Measurements from ENCODE around the gene KLHL28. TPM values are rescaled to one million over a fixed set of nuclear protein-coding genes. Genes with fewer than 3 reads are reported as not detected.

KLHL28 gene
- total RNA-seq, 2 donors from 2014 or later = 10.5 to 18.6 TPM

DNA sequence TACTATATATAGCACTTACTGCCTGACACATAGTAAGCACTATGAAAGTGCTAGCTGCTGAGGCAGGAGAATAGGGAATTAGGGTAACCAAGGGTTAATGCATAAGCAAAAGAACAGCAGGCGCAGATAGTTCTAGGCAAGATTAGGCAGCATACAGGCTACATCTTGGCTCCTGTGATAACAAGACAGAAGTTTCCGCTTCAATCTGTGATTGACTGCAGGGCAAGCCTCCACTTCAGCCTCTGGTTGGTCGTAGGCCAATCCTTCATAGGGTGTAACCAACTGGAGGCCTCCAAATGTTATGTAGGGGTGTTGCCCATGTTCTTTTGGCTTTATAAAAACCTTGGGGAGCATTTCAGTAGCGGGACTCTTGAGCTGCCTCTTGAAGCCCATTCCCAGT, 46.9 kb downstream of the KLHL28 start:
- H3K27me3 ChIP-seq = peaks cover 9% of the 10 kb centered on the region
- DNase-seq = no peak
- intact Hi-C loops (cut with DNase I) = loop anchor here (10.0 kb wide), 1 partner anchor 220 kb away; the partner anchor contains the start of genes FANCM and FKBP3

DNA sequence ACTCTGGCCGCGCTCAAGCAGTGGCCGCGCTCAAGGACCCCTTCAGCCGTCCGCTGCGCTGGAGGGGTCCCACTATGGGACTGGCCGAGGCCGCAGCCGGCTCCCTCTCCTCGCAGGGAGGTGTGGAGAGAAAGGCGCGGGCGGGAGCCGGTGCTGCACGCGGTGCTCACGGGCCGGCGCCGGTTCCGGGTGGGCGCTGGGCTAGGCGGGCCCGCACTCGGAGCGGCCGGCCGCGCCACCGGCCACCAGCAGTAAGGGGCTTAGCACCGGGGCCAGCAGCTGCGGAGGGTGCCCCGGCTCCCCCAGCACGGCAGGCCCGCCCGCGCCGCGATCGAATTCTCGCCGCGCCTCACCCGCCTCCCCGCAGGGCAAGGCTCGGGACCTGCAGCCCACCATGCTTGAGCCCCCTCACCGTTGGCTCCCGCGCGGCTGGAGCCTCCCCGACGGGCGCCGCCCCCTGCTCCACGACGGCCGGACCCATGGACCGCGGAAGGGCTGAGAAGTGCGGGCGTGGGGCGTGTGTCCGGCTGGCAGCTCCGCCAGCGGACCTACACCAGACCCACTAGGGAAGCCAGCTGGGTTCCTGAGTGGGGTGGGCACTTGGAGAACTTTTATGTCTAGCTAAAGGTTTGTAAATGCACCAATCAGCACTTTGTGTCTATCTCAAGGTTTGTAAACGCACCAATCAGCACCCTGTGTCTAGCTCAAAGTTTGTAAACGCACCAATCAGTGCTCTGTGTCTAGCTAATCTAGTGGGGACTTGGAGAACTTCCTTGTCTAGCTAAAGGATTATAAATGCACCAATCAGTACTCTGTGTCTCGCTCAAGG, 49.5 kb downstream of the KLHL28 start:
- intact Hi-C loops (cut with DNase I) = loop anchor here (2.0 to 10.0 kb wide), 2 partner anchors 223 to 359 kb away; partner anchors contain the start of genes FANCM and FKBP3
- Histone ChIP-seq H3K27me3 (peaks cover 9% of the 10 kb centered on the region), H3K27ac (no peak overlapping the region), H3K4me3 (peak overlapping the region; percentile 36), H3K36me3 (no peaks in the 10 kb centered on the region), H3K4me1 (no peaks in the 10 kb centered on the region), H3K9ac (ENCODE audit: low read depth in 2 of 2, low read length in 2 of 2) (peak overlapping the region in 1 of 2 donors; percentile 52), H3K9me3 (no peaks in the 10 kb centered on the region)
- no peak for DNase-seq
- TF ChIP-seq, protein P1, sequence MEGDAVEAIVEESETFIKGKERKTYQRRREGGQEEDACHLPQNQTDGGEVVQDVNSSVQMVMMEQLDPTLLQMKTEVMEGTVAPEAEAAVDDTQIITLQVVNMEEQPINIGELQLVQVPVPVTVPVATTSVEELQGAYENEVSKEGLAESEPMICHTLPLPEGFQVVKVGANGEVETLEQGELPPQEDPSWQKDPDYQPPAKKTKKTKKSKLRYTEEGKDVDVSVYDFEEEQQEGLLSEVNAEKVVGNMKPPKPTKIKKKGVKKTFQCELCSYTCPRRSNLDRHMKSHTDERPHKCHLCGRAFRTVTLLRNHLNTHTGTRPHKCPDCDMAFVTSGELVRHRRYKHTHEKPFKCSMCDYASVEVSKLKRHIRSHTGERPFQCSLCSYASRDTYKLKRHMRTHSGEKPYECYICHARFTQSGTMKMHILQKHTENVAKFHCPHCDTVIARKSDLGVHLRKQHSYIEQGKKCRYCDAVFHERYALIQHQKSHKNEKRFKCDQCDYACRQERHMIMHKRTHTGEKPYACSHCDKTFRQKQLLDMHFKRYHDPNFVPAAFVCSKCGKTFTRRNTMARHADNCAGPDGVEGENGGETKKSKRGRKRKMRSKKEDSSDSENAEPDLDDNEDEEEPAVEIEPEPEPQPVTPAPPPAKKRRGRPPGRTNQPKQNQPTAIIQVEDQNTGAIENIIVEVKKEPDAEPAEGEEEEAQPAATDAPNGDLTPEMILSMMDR (IDR thresholded peaks at IDR 0.05) = no peak

More for the DNA sequence above, 46.9 kb downstream of the KLHL28 start:
- no peak overlapping the region for H3K4me3 ChIP-seq
- no peak overlapping the region for H3K9ac ChIP-seq (ENCODE audit: low read depth in 2 of 2, low read length in 2 of 2)
- H3K9me3 ChIP-seq = no peaks in the 10 kb centered on the region
- TF ChIP-seq, protein P1 (IDR thresholded peaks at IDR 0.05) = no peak
- H3K27ac ChIP-seq = no peak overlapping the region
- no peaks in the 10 kb centered on the region for H3K36me3 ChIP-seq
- H3K4me1 ChIP-seq = no peaks in the 10 kb centered on the region

DNA sequence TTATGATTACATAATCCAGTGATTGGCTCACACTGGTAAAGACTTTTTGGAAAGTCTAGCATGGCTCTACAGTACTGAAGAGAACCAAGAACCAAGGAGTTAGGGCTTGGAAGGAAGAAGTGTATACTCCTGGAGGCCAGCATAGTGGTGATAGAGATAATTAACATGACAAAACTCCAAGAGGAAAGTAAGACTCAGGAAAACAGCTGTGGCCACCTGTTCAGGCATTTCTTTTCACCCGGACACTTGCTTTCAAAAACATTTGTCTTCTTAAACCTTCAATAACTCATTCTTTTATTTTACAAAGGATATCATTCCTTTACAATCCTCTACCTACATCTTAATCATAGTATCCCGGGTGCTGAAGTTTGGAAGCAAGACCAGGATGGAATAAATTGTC, 50.9 kb downstream of the KLHL28 start:
- TF ChIP-seq, protein P1 (IDR thresholded peaks at IDR 0.05) = no peak
- H3K4me3 ChIP-seq = no peak overlapping the region
- DNase-seq = no peak
- H3K9me3 ChIP-seq = no peaks in the 10 kb centered on the region
- H3K27me3 ChIP-seq = peaks cover 9% of the 10 kb centered on the region
- intact Hi-C loops (cut with DNase I) = loop anchor here (10.0 kb wide), 1 partner anchor 224 kb away; the partner anchor contains the start of genes FANCM and FKBP3
- no peaks in the 10 kb centered on the region for H3K36me3 ChIP-seq
- no peaks in the 10 kb centered on the region for H3K4me1 ChIP-seq
- H3K9ac ChIP-seq (ENCODE audit: low read depth in 2 of 2, low read length in 2 of 2) = no peak overlapping the region
- H3K27ac ChIP-seq = no peak overlapping the region

DNA sequence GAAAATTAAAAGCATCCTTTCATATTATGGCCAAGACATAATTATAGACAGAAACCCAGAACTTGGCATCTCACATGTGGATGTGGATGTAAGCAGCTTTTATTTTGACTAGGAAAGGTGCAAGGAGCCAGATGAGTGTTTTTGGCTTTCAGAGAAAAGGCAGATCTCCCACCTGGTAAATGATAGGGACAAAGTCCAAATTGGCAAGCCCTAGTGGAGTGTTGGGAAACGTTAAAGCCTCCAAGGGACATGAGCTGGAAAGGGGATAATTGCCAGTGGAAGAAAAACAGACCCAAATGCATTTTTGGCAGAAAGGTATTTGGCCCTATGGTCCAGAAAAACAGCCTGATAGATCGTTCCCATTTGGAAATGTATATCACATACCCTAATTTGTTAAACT, 60.1 kb downstream of the KLHL28 start:
- no peaks in the 10 kb centered on the region for H3K36me3 ChIP-seq
- H3K27ac ChIP-seq = no peak overlapping the region
- H3K4me3 ChIP-seq = no peak overlapping the region
- TF ChIP-seq, protein P1 (IDR thresholded peaks at IDR 0.05) = no peak
- H3K9ac ChIP-seq (ENCODE audit: low read depth in 2 of 2, low read length in 2 of 2) = no peak overlapping the region
- DNase-seq = no peak
- H3K27me3 ChIP-seq = no peaks in the 10 kb centered on the region
- intact Hi-C loops (cut with DNase I) = no loop called here
- no peaks in the 10 kb centered on the region for H3K4me1 ChIP-seq
- no peaks in the 10 kb centered on the region for H3K9me3 ChIP-seq

DNA sequence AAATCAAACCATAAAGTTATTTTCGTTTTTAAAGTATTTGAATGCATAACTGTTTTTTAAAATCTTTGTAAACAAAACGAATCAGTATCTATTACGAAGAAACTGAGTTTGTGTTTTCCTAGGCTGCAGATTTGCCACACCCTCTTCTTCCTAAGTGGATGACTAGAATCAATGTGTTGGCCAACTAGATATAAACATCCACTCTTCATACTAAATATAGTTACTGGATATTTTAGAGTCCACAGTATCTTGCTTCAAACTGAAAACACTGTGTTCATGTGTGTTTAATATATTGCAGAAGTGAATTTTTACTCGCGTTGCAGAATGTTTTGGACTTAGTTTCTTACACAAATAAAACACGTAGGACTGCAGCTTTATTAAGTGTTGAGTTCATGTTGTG, 63.2 kb downstream of the KLHL28 start:
- H3K4me3 ChIP-seq = peak overlapping the region; percentile 90
- H3K9me3 ChIP-seq = no peaks in the 10 kb centered on the region
- TF ChIP-seq, protein P1 (IDR thresholded peaks at IDR 0.05) = no peak
- no peak overlapping the region for H3K9ac ChIP-seq (ENCODE audit: low read depth in 2 of 2, low read length in 2 of 2)
- intact Hi-C loops (cut with DNase I) = loop anchor here (5.0 kb wide), 1 partner anchor 64 kb away; the partner anchor contains the start of genes KLHL28 and TOGARAM1
- H3K36me3 ChIP-seq = no peaks in the 10 kb centered on the region
- no peaks in the 10 kb centered on the region for H3K4me1 ChIP-seq
- no peak for DNase-seq
- H3K27ac ChIP-seq = no peak overlapping the region
- no peaks in the 10 kb centered on the region for H3K27me3 ChIP-seq
